ENCODE data around the gene AXIN2.

- TF ChIP-seq CTCF (IDR thresholded peaks at IDR 0.05) (no peak), POLR2A (IDR thresholded peaks at IDR 0.05) (no peak)
Observed at GRCh38 chr17:65546579-65546978, 14.9 kb downstream of the AXIN2 start.
